SK-N-MC (cell line): ENCODE data around the gene LPIN2.

Experiments used
- EZH2 ChIP-seq: fragments of 200-600 bp; sonication (generic); IDR thresholded peaks from one replicate; pipeline ENCODE4 v1.6.1; 2017; ENCODE audit warnings: antibody characterized with exemption
- POLR2AphosphoS5 ChIP-seq: IDR thresholded peaks from 2 replicates; pipeline ENCODE4 v1.6.1; 2012; ENCODE audit warnings: mild to moderate bottlenecking, low read depth, low read length, borderline replicate concordance

- TF ChIP-seq POLR2AphosphoS5 (no peak), EZH2 (no peak)
Observed at GRCh38 chr18:3014503-3015203, 1.7 kb upstream of the LPIN2 start.
